Measurements from ENCODE around the gene OR10A2. TPM values are rescaled to one million over a fixed set of nuclear protein-coding genes. Genes with fewer than 3 reads are reported as not detected.

OR10A2 gene
- total and polyA plus RNA-seq, 7 donors = not detected

- TF ChIP-seq CTCF (IDR thresholded peaks at IDR 0.05) = no peak
- no peak for TF ChIP-seq EP300 (IDR thresholded peaks at IDR 0.05)
- H3K36me3 ChIP-seq = no peaks in the 10 kb centered on the region
- DNase-seq = no peak
- no peak overlapping the region for H3K27ac ChIP-seq
- intact Hi-C loops (cut with DNase I) = no loop called here
- no peak overlapping the region for H3K4me3 ChIP-seq
- 70 to 84% methylated on average over 7 of the region's 7 CpGs for WGBS, 2 donors
- no peaks in the 10 kb centered on the region for H3K27me3 ChIP-seq
- H3K4me1 ChIP-seq = no peaks in the 10 kb centered on the region
- H3K9me3 ChIP-seq = no peaks in the 10 kb centered on the region
These were observed 37.6 kb upstream of the OR10A2 start for GRCh38 chr11:6825231-6825744.

- no peaks in the 10 kb centered on the region for H3K27me3 ChIP-seq
- WGBS, 2 donors = 86 to 89% methylated on average over 1 of the region's 1 CpG
- H3K4me1 ChIP-seq = no peaks in the 10 kb centered on the region
- TF ChIP-seq EP300 (IDR thresholded peaks at IDR 0.05) (no peak), CTCF (IDR thresholded peaks at IDR 0.05) (no peak), POLR2A (IDR thresholded peaks at IDR 0.05) (no peak), POLR2AphosphoS5 (IDR thresholded peaks at IDR 0.05) (no peak)
- H3K27ac ChIP-seq = no peak overlapping the region
- DNase-seq = no peak
- H3K9me3 ChIP-seq = no peaks in the 10 kb centered on the region
- H3K4me3 ChIP-seq = no peak overlapping the region
- intact Hi-C loops (cut with DNase I) = no loop called here
- H3K36me3 ChIP-seq = no peaks in the 10 kb centered on the region
These were observed 34.8 kb upstream of the OR10A2 start for GRCh38 chr11:6828103-6828502.

GRCh38 chr11:6833356-6833755, 29.5 kb upstream of the OR10A2 start:
- no peaks in the 10 kb centered on the region for H3K27me3 ChIP-seq
- H3K4me1 ChIP-seq = no peaks in the 10 kb centered on the region
- no peaks in the 10 kb centered on the region for H3K36me3 ChIP-seq
- TF ChIP-seq POLR2A (IDR thresholded peaks at IDR 0.05) (no peak), CTCF (IDR thresholded peaks at IDR 0.05) (no peak), POLR2AphosphoS5 (IDR thresholded peaks at IDR 0.05) (no peak), EP300 (IDR thresholded peaks at IDR 0.05) (no peak)
- no peak overlapping the region for H3K27ac ChIP-seq
- intact Hi-C loops (cut with DNase I) = no loop called here
- DNase-seq = no peak
- 83 to 86% methylated on average over 6 of the region's 6 CpGs for WGBS, 2 donors
- no peak overlapping the region for H3K4me3 ChIP-seq
- H3K9me3 ChIP-seq = no peaks in the 10 kb centered on the region

- H3K36me3 ChIP-seq = no peaks in the 10 kb centered on the region
- intact Hi-C loops (cut with DNase I) = no loop called here
- H3K27me3 ChIP-seq = no peaks in the 10 kb centered on the region
- no peak for DNase-seq
- no peak for TF ChIP-seq CTCF (IDR thresholded peaks at IDR 0.05)
- no peak for TF ChIP-seq POLR2AphosphoS5 (IDR thresholded peaks at IDR 0.05)
- no peak for TF ChIP-seq EP300 (IDR thresholded peaks at IDR 0.05)
- TF ChIP-seq POLR2A (IDR thresholded peaks at IDR 0.05) = no peak
- H3K27ac ChIP-seq = no peak overlapping the region
- WGBS, 2 donors = 59 to 71% methylated on average over 1 of the region's 1 CpG
- H3K4me1 ChIP-seq = no peaks in the 10 kb centered on the region
- no peak overlapping the region for H3K4me3 ChIP-seq
- no peaks in the 10 kb centered on the region for H3K9me3 ChIP-seq
These were observed 28.8 kb upstream of the OR10A2 start for GRCh38 chr11:6834021-6834420.

- Histone ChIP-seq H3K27me3 (no peaks in the 10 kb centered on the region), H3K9me3 (peaks cover 0 to 4% (median 0%) of the 10 kb centered on the region in 4 donors), H3K4me1 (no peaks in the 10 kb centered on the region), H3K36me3 (no peaks in the 10 kb centered on the region), H3K4me3 (no peak overlapping the region), H3K27ac (no peak overlapping the region)
- no peak for TF ChIP-seq CTCF (IDR thresholded peaks at IDR 0.05)
- TF ChIP-seq EP300 (IDR thresholded peaks at IDR 0.05) = no peak
- DNase-seq = no peak
- intact Hi-C loops (cut with DNase I) = no loop called here
These were observed 21.2 kb upstream of the OR10A2 start for GRCh38 chr11:6841694-6842093.

Measured in sigmoid colon (tissue), 7 donors.